Amniotic stem cell (primary cell): Measurements from ENCODE around the gene DENND1A.

ENCODE experiments used
- DNase-seq: peaks from one replicate; lab custom pipeline; 2025; lab: John Stamatoyannopoulos, UW

DENND1A gene

DNA sequence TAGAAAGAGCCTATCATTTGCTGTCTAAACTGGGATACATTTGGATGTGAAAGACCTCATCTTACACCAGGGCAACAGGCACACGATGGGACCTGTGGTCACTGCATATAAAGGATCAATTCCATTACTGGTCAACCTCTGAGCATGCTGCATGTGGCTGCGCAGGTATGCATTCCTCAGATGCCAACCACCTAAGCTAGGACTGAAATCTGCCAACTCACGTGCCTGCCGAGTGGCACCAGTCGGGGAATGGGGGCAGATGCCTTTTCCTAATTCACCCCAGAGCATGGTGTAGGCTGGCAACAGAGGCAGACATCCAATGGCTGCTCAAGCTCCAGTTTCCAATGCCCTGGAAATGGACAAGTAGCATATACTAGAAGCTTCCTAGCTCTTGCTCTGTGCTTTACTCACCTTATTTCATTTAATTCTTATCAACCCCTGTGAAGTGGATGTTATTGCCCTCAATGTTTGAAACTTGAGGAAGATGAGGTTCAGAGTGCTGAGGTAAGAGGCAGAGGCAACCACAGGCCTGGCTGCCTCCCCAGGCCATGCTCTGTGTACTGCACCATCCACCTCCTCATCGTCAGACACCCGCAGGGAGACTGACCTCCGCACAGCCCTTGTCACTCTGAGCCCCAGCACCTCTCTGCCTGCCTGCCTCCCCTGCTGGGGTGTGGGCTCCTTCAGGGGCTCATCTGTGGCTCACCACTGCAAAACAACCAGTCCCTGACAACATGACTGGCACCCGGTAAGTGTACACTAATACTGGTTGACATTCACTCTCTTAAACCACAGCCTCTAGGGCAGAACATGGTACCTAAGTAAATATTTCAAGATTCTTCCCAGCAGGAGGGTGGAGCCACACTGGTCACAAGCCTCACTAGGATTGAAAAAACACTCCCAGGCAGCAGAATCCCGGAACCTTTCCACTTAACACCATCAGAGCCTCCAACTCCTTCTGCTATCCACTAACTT lies 345.4 kb downstream of the DENND1A start:
- no peak for DNase-seq

DNA sequence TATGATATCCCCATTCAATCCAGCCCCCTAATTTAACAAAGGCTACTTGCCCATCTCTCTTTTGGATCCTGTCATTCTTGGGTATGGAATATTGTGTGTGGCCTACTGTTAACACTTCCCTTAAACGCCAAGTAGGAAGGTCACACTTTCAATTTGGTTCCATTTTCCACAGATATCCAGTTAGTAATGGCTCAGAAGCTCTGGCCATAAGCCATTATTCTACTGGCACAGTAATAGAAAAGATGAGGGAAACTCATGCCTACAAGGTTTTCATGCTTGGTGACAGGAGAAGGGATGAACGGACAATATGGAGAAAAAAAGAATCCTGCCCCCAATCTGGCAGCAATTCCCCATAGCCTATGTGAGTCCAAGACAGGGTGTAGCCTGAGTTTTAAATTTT lies 346.3 kb downstream of the DENND1A start:
- no peak for DNase-seq

DNA sequence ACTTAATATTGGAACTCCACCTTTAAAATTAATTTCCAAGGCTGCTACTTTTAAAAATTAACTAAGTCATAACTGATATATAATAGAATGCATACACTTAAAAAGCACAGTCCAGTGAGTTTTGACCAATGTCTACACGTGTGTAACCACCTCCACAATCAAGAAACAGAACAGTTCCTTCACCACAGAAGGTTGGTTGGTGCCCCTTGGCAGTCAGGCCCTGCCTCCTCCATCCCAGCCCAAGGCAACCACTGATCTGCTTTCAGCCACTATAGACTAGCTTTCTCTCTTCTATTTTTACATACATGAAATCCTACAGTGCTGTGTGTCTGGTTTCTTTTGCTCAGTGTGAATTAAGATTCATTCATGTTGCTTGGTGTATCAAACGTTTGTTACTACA lies 358.7 kb downstream of the DENND1A start:
- DNase-seq = no peak

DNA sequence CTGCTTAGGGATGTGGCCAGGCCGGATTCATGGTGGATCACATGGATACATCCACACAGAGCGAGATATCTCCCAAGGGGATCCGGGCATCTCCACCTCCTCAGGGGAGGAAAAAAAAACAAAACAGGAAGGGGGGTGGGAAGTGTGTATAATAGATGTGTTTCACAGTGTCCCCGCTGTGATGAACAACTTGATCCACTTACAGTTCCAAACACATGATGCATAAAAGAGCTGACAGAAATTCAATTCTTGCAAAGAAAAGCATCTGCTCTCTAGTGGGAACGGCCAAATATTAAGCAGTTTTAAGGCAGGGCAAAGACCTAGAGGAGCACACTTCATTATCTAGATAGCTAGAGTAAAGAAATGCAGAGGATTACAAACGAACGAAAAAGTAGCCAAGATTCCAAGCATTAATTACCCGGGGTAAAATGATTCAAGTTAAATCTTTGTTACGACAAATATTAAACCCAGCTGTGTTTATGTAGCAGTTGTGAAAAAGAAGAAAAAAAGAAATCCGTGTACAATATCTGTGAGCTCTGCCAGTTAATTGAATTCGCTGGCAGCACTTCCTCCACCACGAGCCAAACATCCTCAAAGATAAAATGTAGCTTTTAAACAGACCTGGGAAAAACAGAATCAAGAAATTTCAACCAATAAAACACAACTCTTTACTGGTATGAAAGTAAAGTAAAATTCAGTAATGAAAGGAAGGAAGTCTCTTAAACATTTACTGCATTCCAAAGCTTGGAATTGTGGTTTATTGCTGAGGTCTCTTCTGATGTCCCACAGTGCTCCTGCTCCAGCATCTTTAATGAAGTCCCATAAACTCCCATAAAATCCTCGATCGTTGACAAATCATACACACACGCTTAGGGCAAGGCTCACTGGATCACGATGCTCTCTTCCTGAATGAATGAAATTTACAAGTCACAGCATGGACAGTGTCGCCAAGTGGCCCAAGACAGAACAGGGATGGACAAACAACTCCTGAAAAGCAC lies 360.9 kb downstream of the DENND1A start:
- DNase-seq = no peak

DNA sequence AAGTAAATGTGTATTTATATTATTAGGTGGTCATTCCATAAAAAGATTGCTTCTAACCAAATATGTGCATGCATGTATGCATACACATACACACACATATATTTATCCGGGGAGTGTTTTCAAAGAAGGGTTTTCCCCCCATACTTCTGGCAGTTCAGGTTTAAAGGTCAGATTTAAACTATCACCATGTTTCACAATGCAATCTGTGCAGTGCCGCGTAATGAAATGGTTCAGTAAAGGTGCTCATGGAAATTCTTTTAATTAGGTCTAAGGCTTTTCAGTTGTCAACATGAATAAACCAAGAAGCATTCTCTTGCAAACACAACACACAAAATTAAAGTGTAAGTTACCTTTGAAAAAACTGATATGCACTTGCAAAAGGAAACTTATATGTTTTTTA lies 362.9 kb downstream of the DENND1A start:
- no peak for DNase-seq

DNA sequence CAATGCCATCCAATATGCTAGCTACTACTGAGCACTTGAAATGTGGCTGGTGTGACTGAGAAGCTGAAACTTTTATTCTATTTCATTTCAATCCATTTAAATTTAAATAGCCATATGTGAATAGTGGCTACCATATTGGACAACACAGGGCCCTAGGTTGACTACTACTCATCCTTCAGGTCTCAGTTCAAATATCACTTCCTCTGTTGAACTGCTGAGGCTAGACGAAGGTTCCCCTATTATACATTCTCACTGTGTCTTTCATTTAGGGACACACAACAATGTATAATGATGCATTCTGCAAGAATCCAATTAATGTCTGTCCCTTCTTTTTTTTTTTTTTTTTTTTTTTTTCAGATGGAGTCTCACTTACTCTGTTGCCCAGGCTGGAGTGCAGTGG lies 365.3 kb downstream of the DENND1A start:
- DNase-seq = no peak

DNA sequence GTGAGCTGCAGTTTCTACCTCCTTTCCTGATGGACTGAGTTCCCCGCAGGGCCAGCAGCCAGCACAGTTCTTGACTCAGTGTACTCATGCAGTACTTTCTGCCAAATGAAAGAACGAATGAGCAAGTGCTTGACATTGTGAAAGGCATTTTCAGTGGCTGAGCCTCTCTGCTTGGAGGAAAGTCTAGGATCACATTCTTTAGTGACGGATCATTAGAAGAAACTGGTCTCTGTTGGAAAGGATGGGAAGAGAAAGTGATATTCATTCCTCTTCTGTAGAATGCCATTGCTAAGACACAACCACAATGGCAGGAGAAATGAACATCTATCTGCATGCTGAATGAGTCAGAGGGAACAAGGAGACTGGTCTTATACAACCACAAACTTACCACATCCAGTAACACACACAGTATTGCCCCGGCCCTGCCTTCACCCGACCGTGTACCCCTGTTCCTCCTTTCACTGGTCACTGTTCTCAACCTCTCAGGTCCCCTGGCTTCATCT lies 367.0 kb downstream of the DENND1A start:
- no peak for DNase-seq

DNA sequence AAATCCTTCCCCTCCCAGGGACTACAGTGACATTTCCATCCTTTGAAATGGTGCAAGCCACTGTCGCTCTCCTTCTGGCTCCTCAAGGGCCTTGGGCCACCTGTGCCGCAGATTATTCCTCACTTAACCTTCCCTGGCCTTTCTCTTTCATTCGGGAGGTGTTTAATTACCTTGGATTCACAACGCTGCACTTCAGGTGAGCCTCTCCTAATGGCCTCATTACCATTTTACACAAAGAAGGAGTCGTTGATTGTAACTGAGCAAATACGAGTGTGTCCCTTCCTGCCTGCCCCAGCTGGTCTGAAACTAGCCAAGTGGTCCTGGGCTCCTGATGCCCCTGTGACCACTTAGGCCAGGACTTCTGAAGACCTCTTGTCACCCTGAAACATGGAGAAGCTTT lies 368.9 kb downstream of the DENND1A start:
- DNase-seq = no peak

DNA sequence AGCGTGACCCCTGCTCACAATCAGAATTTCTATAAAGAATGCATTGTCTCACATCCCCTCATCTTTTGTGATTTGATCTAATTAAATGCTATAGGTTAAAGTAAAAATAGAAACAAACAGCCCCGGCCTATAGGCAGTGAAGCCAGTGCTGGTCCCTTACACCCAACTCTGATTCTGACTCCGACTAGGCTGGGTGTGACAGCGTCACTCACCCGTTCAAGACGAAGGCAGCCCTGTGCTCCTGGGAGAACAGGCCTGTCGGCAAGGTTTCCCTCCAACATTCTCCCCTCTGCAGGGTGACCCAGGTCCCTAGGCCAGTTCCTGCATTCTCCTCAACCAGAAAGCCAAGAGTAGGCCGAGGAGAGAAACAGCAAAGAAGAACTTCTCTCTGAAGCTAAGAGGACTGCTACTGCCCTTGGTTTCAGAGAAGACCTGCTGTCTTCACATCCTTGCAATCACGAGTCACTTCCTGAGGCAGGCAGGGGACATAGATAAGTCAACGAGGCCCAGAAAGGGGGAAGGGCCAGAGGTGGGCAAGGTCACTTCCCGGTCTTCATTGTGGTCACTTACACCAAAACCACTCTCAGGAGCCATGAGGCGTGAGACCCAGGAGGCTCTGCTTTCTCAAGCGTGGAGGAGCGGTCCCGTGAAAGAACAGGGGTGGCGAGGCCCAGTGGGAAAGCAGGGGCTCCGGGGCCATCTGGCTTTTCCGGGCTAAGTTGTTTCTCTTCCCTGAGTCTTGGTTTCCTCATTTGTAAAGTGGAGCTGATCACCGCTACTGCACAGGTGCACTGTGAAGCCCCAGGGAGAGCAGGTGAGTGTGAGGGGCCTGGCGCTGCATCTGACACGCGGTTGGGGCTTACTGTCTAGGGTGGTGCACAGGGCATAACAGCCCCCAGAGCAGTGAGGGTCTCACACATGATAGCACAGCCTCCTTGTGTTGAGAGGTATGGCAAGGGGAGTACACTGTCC lies 373.2 kb downstream of the DENND1A start:
- DNase-seq = no peak

DNA sequence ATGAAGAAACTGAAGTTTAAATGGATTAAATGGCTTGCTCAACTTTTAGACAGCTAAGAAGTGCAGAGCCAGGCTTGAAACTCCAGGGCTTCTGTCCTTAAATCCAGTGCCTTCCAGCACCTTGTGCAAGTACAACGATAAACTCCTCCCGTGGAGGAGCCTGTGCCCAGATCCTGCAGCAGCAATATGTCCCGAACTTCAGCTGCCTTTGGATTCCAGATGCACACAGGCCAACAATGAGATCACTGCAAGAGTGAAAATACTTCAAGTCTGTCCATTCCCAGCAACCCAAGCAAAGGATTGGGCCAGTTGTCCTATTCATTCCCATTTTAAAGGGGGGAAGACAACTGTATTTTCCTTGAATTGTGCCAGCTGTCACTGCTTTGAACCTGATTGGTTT lies 374.3 kb downstream of the DENND1A start:
- DNase-seq = no peak

DNA sequence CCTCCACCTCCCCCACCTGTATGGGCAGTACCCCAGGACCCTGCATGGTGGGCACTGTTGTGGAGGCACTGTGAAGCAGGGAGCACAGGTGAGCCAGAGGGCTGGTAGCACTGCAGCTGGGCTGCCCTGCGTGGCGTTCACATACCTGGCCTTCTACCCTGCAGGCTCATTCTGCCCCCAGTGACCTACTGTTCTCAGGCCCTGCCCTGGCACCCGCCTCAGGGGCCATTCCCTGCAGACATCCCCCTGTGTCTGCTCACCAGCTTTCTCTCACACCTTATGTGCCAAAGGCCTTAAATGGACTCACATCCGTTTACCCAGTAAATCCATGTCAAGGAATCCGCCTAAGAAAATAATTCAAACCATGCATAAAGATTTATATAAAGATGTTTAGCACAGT lies 377.4 kb downstream of the DENND1A start:
- DNase-seq = no peak

DNA sequence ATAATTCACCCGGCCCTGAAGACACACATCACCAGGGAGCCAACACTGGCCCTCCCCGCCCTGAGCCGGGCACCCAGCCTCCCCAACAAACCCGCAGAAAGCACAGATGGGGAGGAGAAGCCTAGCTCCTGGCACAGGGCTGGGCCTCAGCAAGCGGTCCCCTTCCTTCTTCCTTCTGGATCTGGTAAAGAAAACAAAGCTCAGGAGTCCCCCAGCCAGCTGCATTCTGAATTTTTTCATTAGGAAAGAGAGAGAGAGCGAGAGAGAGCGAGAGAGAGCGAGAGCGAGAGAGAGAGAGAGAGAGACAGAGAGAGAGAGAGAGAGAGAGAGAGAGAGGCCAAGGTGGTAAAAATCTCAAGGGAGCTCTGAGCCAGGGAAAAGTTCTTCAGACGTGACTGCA lies 378.2 kb downstream of the DENND1A start:
- no peak for DNase-seq

DNA sequence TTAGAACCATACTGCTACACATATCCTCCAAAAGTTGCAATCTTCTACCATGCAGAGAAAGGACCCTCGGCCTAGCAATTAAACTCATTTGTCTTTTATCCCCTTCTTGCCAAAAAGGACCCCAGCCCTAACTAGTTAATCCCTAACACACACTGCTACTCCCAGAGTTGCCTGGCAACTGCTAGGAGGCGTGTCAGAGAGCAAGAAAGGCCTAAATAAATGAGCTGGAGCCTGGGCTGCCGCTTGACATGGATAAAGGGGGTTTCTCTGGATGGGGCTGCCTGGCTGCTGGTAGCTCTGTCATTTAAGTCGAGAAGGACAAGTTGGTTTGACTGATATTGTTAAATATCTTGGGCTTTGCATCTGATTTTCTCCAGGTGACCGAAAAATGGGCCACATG lies 379.1 kb downstream of the DENND1A start:
- DNase-seq = no peak

DNA sequence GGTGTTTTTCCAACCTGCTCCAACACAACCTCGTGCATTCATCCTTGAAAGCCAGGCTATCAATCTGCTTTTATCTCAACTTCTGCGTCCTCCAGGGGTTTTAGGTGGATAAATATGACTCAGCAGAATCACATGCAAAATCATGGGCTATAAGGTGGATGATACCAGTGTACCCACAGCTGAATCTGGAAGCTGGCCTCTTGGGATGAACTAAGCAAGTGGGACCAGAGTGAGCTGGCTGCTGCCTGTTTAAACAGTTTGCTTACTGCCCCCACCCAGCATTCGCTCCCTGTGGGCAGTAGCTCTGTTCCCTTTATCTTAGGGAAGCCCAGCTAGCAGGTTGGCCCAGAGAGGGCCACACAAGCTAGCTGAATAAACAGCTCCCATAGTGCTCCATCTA lies 379.9 kb downstream of the DENND1A start:
- DNase-seq = no peak

DNA sequence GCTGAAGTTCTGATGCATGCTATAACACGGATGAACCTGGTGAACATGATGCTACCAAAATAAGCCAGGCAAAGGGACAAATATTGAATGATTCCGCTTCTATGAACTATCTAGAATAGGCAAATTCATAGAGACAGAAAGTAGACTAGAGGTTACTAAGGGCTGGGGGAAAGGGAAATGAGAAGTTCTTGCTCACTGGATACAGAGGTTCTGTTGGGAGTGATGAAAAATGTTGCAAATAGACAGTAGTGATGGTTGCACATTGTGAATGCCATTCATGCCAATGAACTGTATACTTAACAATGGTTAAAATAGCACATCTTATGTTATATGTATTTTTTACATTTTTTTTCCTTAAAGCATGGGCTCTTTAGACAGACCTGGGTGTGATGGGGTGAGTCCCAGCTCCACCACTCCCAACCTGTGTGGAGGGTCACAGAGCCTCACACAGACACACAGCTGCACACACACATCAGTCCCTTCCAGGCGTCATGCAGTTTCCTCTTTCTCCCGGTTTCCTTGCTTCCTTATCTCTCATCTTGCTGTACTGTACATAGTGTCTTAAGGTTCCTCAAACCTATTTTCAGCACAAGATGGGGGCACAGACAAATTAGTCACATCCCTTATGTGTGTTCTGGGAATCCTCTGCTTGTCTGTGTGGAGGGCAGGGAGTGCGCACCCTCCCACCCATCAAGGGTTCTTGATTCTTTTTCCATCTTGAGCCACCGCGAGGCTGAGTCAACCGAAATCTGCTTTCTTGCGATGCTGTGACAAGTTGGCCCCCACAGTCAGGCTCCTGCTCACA lies 381.0 kb downstream of the DENND1A start:
- no peak for DNase-seq

DNA sequence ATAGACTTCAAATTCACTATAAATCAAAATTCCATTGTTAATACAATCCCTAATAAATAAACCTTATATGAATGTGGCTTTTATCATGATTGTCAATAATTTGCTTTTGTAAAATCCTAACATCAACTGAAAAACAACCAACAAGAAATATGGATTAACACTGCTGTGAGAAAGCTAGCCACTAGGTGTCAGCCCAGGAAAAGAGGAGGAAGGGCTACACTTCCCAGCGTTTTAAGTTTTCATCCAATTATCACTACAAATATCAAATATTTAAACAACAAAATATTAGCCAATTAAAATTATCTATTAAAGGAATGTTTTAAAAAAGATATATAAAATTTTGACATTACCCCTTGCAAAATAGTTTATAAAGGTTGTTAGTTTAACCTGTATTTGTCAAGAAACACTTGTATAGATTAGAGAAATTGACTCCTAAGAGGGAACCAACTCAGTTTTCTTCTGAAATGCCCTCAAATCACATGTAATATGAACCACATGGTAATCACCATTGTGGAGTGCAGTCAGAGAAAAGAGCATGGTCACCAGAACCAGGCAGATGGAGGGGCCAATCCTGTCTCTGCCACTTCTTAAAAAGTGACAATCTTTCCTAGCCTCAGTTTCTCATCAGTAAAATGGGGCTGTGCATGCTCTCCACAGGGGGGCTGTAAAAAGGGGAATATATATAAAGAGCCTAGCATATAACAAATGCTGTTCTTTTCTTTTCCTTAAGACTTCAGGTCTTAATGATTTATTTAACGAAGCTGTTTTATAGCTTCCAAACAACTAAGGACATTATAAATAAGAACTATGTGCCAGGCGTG lies 385.7 kb downstream of the DENND1A start:
- no peak for DNase-seq

DNA sequence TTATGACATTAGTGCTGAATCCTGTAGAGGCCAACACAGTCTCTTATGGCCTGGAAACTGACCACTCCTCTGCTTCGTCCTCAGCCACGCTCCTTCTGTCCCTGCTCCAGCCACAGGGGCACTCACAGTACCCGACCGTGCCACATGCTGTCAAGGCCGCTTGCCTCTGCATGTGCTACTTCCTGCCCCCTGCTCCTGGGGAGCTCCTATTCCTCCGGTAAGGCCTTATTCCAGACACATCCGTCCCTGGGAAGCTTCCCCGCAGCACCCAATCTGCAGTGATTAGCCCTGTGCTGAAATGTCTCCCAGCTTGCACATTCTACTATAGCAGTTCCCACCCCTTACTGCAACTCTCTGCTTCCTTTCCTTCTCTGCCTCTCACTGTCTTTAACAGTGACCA lies 386.4 kb downstream of the DENND1A start:
- no peak for DNase-seq

DNA sequence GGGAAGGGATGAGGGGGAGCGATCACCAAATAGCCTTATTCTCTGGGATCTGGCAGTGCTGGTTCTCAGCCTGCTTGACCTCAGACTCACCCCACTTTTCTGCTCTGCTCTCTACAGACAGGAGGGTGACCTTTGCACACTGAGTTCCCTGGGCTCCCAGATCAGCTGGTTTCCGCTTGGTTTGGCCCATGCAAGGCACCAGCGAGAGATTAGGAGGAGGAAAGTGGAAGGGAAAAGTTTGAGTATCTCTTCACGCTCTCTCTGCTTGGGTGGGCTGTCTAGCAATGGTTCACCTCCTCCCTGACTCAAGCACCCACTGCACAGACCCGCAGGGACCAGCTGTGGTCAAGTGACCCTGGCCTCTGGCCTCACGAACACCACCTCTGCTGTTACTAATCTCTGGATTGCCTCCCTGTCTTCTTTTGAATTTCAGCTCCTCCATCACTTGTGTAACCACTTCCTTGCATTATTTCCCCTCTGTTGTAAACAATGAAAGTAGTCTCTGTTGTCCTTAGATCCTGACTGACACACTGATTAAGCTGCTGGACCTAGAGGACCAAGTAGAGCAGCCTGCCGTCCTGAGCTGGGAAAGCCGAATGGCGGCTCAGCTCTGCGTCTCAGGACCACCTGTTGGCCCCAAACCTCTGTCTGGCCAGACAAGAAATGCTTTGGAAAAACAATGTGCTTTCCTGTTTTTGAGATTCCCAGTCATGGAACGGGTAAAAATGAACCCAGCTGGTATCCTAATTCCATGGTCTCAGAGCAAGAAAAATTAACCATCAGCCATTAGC lies 387.3 kb downstream of the DENND1A start:
- no peak for DNase-seq

DNA sequence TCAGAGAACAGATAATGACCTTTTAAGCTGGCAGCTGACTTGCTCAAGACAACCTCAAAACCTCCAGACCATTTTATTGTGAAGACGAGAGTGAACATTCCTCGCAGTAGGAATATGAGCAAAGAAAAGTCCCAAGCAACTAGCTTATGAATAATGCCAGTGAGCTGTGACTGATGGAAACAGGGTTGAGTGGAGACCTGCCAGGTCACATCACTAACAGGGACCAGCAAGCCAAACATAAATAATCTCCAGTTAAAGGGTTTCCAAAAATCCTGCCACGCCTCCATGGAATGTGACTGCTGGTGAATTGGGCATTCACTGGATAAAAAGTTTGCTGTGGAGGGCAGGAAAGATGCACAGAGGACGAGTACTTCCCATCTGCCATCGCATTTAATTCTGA lies 388.5 kb downstream of the DENND1A start:
- DNase-seq = no peak
